Left lung (tissue), 10 donors: ENCODE measurements around the gene BAG1. TPM values are rescaled to one million over a fixed set of nuclear protein-coding genes. Genes with fewer than 3 reads are reported as not detected.
A peak's percentile ranks its signal among the peaks of the same experiment; 100 is the strongest.

Experiments
- ATAC-seq: fragments of 200-7000 bp; cut with Tn5 transposase; one replicate; pipeline ENCODE4 v1.9.1; 2020; ENCODE audit warnings: moderate library complexity
- DNase-seq, 4 donors: peaks; one replicate each; pipeline ENCODE4 v3.0.0-alpha.2; 2013 to 2020
- H3K27ac ChIP-seq, 2 donors: fragments of 200-600 bp; sonication (generic) in 1 of 2; one replicate each; pipeline versions ENCODE4 v1.5.0 to v1.8.0; 2020 to 2021
- H3K27me3 ChIP-seq, 2 donors: fragments of 200-600 bp; sonication (generic) in 1 of 2; one replicate each; pipeline versions ENCODE4 v1.5.0 to v1.8.0; 2020 to 2021
- H3K36me3 ChIP-seq, 2 donors: fragments of 200-600 bp; sonication (generic) in 1 of 2; one replicate each; pipeline versions ENCODE4 v1.5.0 to v1.8.0; 2020 to 2021
- H3K4me1 ChIP-seq, 2 donors: fragments of 200-600 bp; one replicate each; pipeline ENCODE4 v1.8.0; 2021
- H3K4me3 ChIP-seq, 2 donors: fragments of 200-600 bp; sonication (generic) in 1 of 2; one replicate each; pipeline versions ENCODE4 v1.5.0 to v1.8.0; 2020 to 2021; ENCODE audit warnings: mild to moderate bottlenecking in 1 of 2
- H3K9me3 ChIP-seq, 2 donors: fragments of 200-600 bp; sonication (generic) in 1 of 2; one replicate each; pipeline versions ENCODE4 v1.5.0 to v1.8.0; 2020 to 2021
- CTCF ChIP-seq, 2 donors: fragments of 200-600 bp; sonication (generic) in 1 of 2; IDR thresholded peaks; one replicate each; pipeline versions ENCODE4 v1.5.0 to v1.8.0; 2021; ENCODE audit warnings: antibody characterized with exemption in 2 of 2
- intact Hi-C, 2 donors: fragments of 100-400 bp; cut with DNase I; formaldehyde crosslinking; loops; one replicate each; pipeline versions ENCODE4 v1.11.2 to v1.14.2; 2022
- polyA plus RNA-seq, 6 donors: library from polyadenylated mRNA; unstranded; fragments of 120-200 nt; gene quantifications; one replicate each; pipeline ENCODE4 v1.2.1, GENCODE V29; 2013; ENCODE audit not compliant: insufficient read length in 6 of 6
- total RNA-seq, 2 donors: library from RNA; stranded (reverse); fragmentation: NEBNext Ultra II Directional; extraction: Animal tissue kit (Norgen Biotek cat#: 25700); gene quantifications; one replicate each; pipeline ENCODE4 v1.2.1, GENCODE V29; 2021
- donor health status: DM: no; HTN: yes; CAD: no.
- donor health status: DM: no; HTN: no; CAD: no.

The BAG1 gene
- total and polyA plus RNA-seq, 8 donors, result 52.3 to 111 (median 58.1) TPM

GRCh38 chr9:33242609-33243134 lies 21.8 kb downstream of the BAG1 start:
- ATAC-seq (peak; percentile 67), DNase-seq (no peak)
- Histone ChIP-seq H3K4me3 (no peak overlapping the region), H3K9me3 (no peaks in the 10 kb centered on the region), H3K36me3 (no peaks in the 10 kb centered on the region), H3K27me3 (no peaks in the 10 kb centered on the region), H3K4me1 (no peaks in the 10 kb centered on the region), H3K27ac (no peak overlapping the region)
- intact Hi-C loops, result no loop called here
- no peak for TF ChIP-seq CTCF (IDR thresholded peaks at IDR 0.05)

- TF ChIP-seq CTCF (IDR thresholded peaks at IDR 0.05), result no peak
- intact Hi-C loops, result no loop called here
- Histone ChIP-seq H3K36me3 (no peaks in the 10 kb centered on the region), H3K9me3 (no peaks in the 10 kb centered on the region), H3K27ac (no peak overlapping the region), H3K27me3 (no peaks in the 10 kb centered on the region), H3K4me3 (no peak overlapping the region), H3K4me1 (no peaks in the 10 kb centered on the region)
- no peak for DNase-seq
- ATAC-seq, result no peak
Observed at GRCh38 chr9:33241298-33241697, 23.2 kb downstream of the BAG1 start.

- intact Hi-C loops, result no loop called here
- Histone ChIP-seq H3K9me3 (no peaks in the 10 kb centered on the region), H3K4me3 (no peak within 1 kb of the TSS), H3K27me3 (no peaks in the 10 kb centered on the region), H3K27ac (no peak within 1 kb of the TSS), H3K36me3 (no peaks in the 10 kb centered on the region), H3K4me1 (no peaks in the 10 kb centered on the region)
- DNase-seq (no peak), ATAC-seq (no peak)
- no peak for TF ChIP-seq CTCF (IDR thresholded peaks at IDR 0.05)
Observed at GRCh38 chr9:33239921-33240320, 24.6 kb downstream of the BAG1 start, which contains the start of gene SPINK4. Gene SPINK4, plus strand, starts transcription at chr9:33240167. Its CDS starts 42 bp downstream, at chr9:33240209.

DNA sequence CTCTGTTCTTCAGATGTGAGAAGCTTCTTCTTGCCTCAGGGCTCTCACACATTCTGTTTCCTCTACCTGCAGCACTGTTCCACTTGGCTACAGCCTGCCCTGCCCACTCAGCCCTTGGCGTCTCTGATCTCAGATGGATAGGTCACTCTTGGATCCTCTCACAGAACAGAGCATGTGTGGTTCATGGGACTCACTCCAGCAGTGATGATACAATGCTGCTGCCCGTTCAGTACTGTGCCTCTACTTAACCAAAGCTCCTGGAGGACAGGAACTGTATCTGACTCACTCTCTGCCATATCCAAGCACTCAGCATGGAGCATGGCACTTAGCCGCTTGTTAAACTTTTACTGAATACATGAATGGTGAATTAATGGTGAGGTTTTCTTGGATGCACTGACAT lies 27.9 kb downstream of the BAG1 start:
- no peak for TF ChIP-seq CTCF (IDR thresholded peaks at IDR 0.05)
- Histone ChIP-seq H3K4me1 (no peaks in the 10 kb centered on the region), H3K36me3 (no peaks in the 10 kb centered on the region), H3K9me3 (no peaks in the 10 kb centered on the region), H3K4me3 (no peak overlapping the region), H3K27ac (no peak overlapping the region), H3K27me3 (no peaks in the 10 kb centered on the region)
- no peak for ATAC-seq
- intact Hi-C loops, result no loop called here
- no peak for DNase-seq

DNA sequence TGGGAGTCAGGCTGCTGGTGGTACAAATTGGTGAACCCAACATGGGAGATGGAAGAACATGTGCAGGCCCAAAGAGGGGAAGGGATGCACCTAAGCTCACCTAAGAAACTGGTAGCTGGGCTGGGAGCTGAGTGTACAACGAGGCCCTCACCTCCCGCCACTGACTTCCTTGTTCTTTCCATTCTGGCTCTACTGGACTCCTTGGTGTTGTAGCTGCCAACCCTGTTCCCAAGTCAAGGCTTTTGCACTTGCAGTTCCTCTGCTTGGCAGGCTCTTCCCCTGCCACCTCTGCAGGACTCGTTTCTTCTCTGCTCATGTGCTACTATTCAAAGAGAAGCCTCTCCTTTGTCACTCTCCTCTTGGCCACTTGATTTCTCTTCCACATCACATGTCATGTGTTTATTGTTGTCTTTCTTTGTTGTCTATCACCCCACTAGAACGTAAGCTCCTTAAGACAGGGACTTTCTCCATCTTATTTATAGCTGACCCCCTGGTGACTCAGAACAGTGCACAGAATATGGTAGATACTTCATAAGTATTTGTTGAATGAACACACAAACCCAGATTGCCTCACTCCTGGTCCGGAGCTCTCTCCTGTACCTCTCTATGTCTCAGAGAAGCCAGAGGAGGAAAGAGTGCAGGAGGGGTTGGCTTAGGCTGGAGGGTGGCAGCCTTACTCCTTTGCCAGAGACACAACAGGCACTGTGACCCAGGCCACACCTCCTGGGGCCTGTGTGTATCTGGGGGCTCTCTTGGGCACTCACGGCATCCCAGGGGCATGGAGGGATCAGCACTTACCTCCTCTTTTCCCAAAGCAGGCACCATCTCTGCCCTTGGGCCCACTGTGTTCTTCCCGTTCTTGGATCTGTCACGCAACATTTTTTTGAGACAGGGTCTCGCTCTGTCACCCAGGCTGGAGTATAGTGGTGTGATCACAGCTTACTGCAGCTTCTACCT lies 29.7 kb downstream of the BAG1 start:
- intact Hi-C loops, result no loop called here
- no peaks in the 10 kb centered on the region for H3K36me3 ChIP-seq
- ATAC-seq, result peak; percentile 50
- DNase-seq, result no peak
- no peaks in the 10 kb centered on the region for H3K4me1 ChIP-seq
- TF ChIP-seq CTCF (IDR thresholded peaks at IDR 0.05), result no peak
- peak overlapping the region; percentile 41 to 60 for H3K27ac ChIP-seq
- H3K4me3 ChIP-seq, result no peak overlapping the region
- H3K27me3 ChIP-seq, result no peaks in the 10 kb centered on the region
- no peaks in the 10 kb centered on the region for H3K9me3 ChIP-seq
